Psoas muscle (tissue), 8 donors: ENCODE data around the gene GTF2F2. TPM values are rescaled to one million over a fixed set of nuclear protein-coding genes. Genes with fewer than 3 reads are reported as not detected.

Experiments used
- ATAC-seq, 4 donors: fragments of 200-7000 bp; cut with Tn5 transposase; one replicate each; pipeline ENCODE4 v1.9.1; 2020; ENCODE audit warnings: moderate library complexity in 3 of 4, mild to moderate bottlenecking in 2 of 4
- DNase-seq, 2 donors: peaks; one replicate each; pipeline ENCODE4 v3.0.0-alpha.2; 2020
- H3K27ac ChIP-seq: fragments of 200-600 bp; one replicate; pipeline ENCODE4 v1.8.0; 2022
- H3K27me3 ChIP-seq, 3 donors: fragments of 200-600 bp in 1 of 3; one replicate each; pipeline versions ENCODE4 v1.6.1 to v1.8.0; 2013 to 2022; ENCODE audit warnings: low read length in 2 of 3, mild to moderate bottlenecking in 2 of 3, moderate library complexity in 1 of 3; ENCODE audit not compliant: insufficient read depth in 3 of 3
- H3K36me3 ChIP-seq, 2 donors: fragments of 200-600 bp in 1 of 2; one replicate each; pipeline versions ENCODE4 v1.6.1 to v1.8.0; 2013 to 2022; ENCODE audit warnings: low read depth in 1 of 2, mild to moderate bottlenecking in 1 of 2, moderate library complexity in 1 of 2; ENCODE audit not compliant: insufficient read depth in 1 of 2
- H3K4me1 ChIP-seq: fragments of 200-600 bp; one replicate; pipeline ENCODE4 v1.8.0; 2022
- H3K4me3 ChIP-seq: fragments of 200-600 bp; one replicate; pipeline ENCODE4 v1.8.0; 2022; ENCODE audit warnings: mild to moderate bottlenecking
- H3K9me3 ChIP-seq: fragments of 200-600 bp; one replicate; pipeline ENCODE4 v1.8.0; 2022
- CTCF ChIP-seq: fragments of 200-600 bp; IDR thresholded peaks from one replicate; pipeline ENCODE4 v1.8.0; 2022; ENCODE audit warnings: antibody characterized with exemption
- WGBS, 3 donors: extraction: QIAGEN DNeasy Blood & Tissue Kit; methylation state at CpG; one replicate each; pipeline versions ENCODE4 v1.1.6 to v1.1.7; 2013; 5-methylcytosine and 5-hydroxymethylcytosine counted together
- intact Hi-C, 2 donors: fragments of 100-400 bp; cut with DNase I; formaldehyde crosslinking; loops; one replicate each; pipeline versions ENCODE4 v1.11.0 to v1.14.2; 2022
- polyA plus RNA-seq, 3 donors: library from polyadenylated mRNA; stranded (reverse); fragments of 200-250 nt; gene quantifications; one replicate each; pipeline ENCODE4 v1.2.3, GENCODE V29; 2013
- total RNA-seq, 4 donors: library from RNA; stranded (reverse); fragmentation: NEBNext Ultra II Directional in 2 of 4; extraction: Animal tissue kit (Norgen Biotek cat#: 25700) in 2 of 4; gene quantifications; one replicate each; pipeline versions ENCODE4 v1.2.1 to v1.2.4, GENCODE V29; 2021 to 2023
- donor health status: healthy with polysubstance abuse.
- donor health status: DM: no; HTN: no; CAD: no; lungs with moderate emphysema.
- donor health status: Bipolar disorder and iron deficiency.
- donor health status: healthy.
- donor health status: DM: yes; HTN: yes; CAD: no.
- donor health status: DM: no; HTN: no; CAD: no.
- donor health status: DM: no; HTN: no; CAD: no.
- donor health status: DM: yes; HTN: yes; CAD: no.

Gene GTF2F2
- total and polyA plus RNA-seq, 7 donors = 12.9 to 23.5 (median 19.2) TPM

DNA sequence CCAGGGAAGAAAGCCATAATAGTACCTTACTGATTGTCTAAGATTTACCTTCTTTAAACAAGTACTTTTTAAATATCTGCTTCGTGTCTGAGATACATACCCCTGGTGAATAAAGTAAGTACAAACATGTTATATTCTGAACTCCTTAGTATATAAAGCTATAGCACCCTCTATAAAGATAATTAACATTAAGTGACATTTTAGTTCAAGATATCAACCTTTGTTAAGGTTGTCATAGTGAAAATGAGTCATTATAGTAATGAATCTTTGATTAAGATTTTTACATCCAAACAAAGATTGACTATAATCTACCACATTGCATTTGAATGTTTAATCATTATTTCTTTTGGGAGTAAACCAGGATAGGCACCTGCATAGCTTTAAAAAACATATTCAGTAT, 135.9 kb downstream of the GTF2F2 start:
- no peak for TF ChIP-seq CTCF
- Histone ChIP-seq H3K9me3 (no peaks in the 10 kb centered on the region), H3K4me1 (peaks cover 9% of the 10 kb centered on the region), H3K27me3 (no peaks in the 10 kb centered on the region), H3K27ac (no peak overlapping the region), H3K4me3 (no peak overlapping the region), H3K36me3 (peaks cover 0 to 16% of the 10 kb centered on the region in 2 donors)
- DNase-seq = no peak
- intact Hi-C loops = no loop called here
- 93 to 97% (median 97%) methylated on average over 1 of the region's 1 CpG for WGBS, 3 donors
- ATAC-seq = no peak

DNA sequence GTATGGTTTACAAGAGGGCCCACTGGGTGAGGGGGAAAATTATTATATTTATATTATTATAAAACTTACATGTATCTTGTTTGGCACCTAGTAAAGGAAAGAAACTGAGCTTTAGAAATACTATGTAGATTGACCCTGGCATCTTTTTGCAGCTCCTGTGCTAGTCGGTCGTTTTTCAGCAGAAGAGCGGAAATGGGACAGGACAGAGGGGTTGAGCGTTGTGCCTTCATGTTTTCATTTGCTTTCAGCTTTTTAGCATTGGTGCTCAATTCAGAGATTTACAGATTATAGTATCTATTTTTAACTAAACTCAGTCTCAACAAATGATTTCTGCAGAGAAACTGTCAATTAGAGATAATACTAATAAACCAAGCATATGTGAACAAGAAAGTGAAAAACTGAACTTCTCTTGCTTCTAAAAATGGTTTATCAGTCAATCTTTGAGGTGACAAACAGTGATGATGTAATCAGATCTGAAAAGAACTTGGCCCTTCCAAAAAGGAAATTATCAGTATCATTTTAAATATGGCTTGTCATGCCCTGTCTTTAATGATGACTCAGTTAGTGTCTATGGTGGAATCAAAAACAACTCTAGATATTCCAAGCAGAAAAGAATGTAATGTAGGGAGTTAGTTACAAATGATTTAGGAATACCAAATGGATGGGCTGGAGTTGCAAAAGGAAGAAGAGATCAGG, 137.5 kb downstream of the GTF2F2 start:
- intact Hi-C loops = no loop called here
- ATAC-seq = peak in 1 of 4 donors; percentile 55
- WGBS, 3 donors = 84 to 89% (median 84%) methylated on average over 4 of the region's 4 CpGs
- Histone ChIP-seq H3K4me1 (peaks cover 9% of the 10 kb centered on the region), H3K9me3 (no peaks in the 10 kb centered on the region), H3K27me3 (no peaks in the 10 kb centered on the region), H3K36me3 (peaks cover 0 to 14% of the 10 kb centered on the region in 2 donors), H3K4me3 (no peak overlapping the region), H3K27ac (peak overlapping the region; percentile 19)
- TF ChIP-seq CTCF = no peak
- no peak for DNase-seq

- intact Hi-C loops = no loop called here
- Histone ChIP-seq H3K27ac (peak overlapping the region; percentile 19), H3K36me3 (peaks cover 0 to 8% of the 10 kb centered on the region in 2 donors), H3K4me3 (no peak overlapping the region), H3K9me3 (no peaks in the 10 kb centered on the region), H3K27me3 (no peaks in the 10 kb centered on the region), H3K4me1 (peaks cover 9% of the 10 kb centered on the region)
- TF ChIP-seq CTCF = no peak
- DNase-seq (no peak), ATAC-seq (no peak)
- WGBS, 3 donors = 68 to 76% (median 76%) methylated on average over 2 of the region's 2 CpGs
These were observed 138.0 kb downstream of the GTF2F2 start for GRCh38 chr13:45258334-45258675.

- Histone ChIP-seq H3K4me3 (no peak overlapping the region), H3K9me3 (no peaks in the 10 kb centered on the region), H3K4me1 (no peaks in the 10 kb centered on the region), H3K27me3 (no peaks in the 10 kb centered on the region), H3K27ac (no peak overlapping the region), H3K36me3 (peaks cover 0 to 18% of the 10 kb centered on the region in 2 donors)
- intact Hi-C loops = no loop called here
- DNase-seq (no peak), ATAC-seq (no peak)
- 94 to 95% (median 94%) methylated on average over 5 of the region's 5 CpGs for WGBS, 3 donors
- TF ChIP-seq CTCF = no peak
These were observed 146.9 kb downstream of the GTF2F2 start for GRCh38 chr13:45267215-45267614.

DNA sequence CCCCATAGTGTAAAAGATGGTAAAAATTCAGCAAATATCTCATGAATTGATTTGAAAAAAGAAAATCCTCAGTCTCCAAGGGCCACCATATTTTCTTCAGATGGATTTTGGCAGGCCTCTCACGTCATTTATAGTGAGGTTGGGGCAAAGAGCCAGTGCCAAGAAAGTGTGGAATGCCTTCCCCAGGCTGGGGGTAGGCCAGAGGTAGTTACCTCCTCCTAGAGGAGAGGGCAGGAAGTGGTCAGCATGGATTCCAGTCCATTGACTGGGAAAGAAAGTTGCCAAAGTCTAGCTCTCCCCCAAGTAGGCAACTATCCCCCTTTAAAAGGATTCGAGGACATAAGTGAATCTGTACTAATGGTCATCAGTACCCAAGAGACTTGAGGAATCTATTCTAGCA, 148.9 kb downstream of the GTF2F2 start:
- H3K27ac ChIP-seq = no peak overlapping the region
- intact Hi-C loops = no loop called here
- TF ChIP-seq CTCF = no peak
- peaks cover 0 to 18% of the 10 kb centered on the region in 2 donors for H3K36me3 ChIP-seq
- no peaks in the 10 kb centered on the region for H3K27me3 ChIP-seq
- H3K4me3 ChIP-seq = no peak overlapping the region
- WGBS, 3 donors = 74 to 86% (median 83%) methylated on average over 2 of the region's 2 CpGs
- ATAC-seq (no peak), DNase-seq (no peak)
- no peaks in the 10 kb centered on the region for H3K9me3 ChIP-seq
- H3K4me1 ChIP-seq = no peaks in the 10 kb centered on the region
